HCT116 (cell line): ENCODE data around the gene ZNF683. TPM values are rescaled to one million over a fixed set of nuclear protein-coding genes. Genes with fewer than 3 reads are reported as not detected.

Experiments
- ATAC-seq: fragments of 200-7000 bp; cut with Tn5 transposase; 2 replicates; pipeline ENCODE4 v1.9.1; 2020; ENCODE audit warnings: mild to moderate bottlenecking, moderate library complexity
- BruUV-seq: library from RNA; stranded (reverse); fragments of 400-500 nt; replicated peaks from 2 replicates; lab custom pipeline; 2021; lab: Mats Ljungman, UMichigan
- CTCF ChIA-PET: fragments of 300-600 bp; sonication (Branson Sonifier 250); formaldehyde crosslinking; loops from one replicate; lab custom pipeline; 2021; ENCODE audit warnings: antibody characterized with exemption; lab: Charles Lee
- POLR2A ChIA-PET: fragments of 300-600, 350-600 bp; sonication (Branson Sonifier 250); formaldehyde crosslinking; loops from one replicate; lab custom pipeline; 2021; ENCODE audit warnings: antibody characterized with exemption; lab: Charles Lee
- RAD21 ChIA-PET, 2 experiments: fragments of 300-600 bp; sonication (Branson Sonifier 250); formaldehyde crosslinking; loops; one replicate each; lab custom pipeline; 2023; ENCODE audit warnings: low total read pairs in 2 of 2; ENCODE audit not compliant: uncharacterized antibody in 2 of 2, unreplicated experiment in 2 of 2, low non-redundant PET in 1 of 2; lab: Charles Lee
- DNase-seq: peaks from one replicate; pipeline ENCODE4 v3.0.0-alpha.2; 2010; ENCODE audit warnings: low read depth, low spot score
- H2AFZ ChIP-seq: fragments of 200-600 bp; shearing (Covaris generic), sonication (generic); 2 replicates; pipeline ENCODE4 v1.6.1; 2017; ENCODE audit warnings: low read depth, mixed run types, mixed read lengths, antibody characterized with exemption, low read length; ENCODE audit not compliant: poor library complexity, severe bottlenecking
- H3K27ac ChIP-seq: 2 replicates; pipeline ENCODE4 v1.5.1; 2012; ENCODE audit warnings: low read depth, low read length
- H3K27me3 ChIP-seq: fragments of 200-600 bp; sonication (generic); 2 replicates; pipeline ENCODE4 v1.6.1; 2016; ENCODE audit warnings: mixed run types, low read length, mixed read lengths; ENCODE audit not compliant: insufficient read depth
- H3K36me3 ChIP-seq, 2 experiments: fragments of 200-500 bp in 1 of 2; fragments of 200-600 bp in 1 of 2; sonication (Bioruptor generic) in 1 of 2; sonication (generic) in 1 of 2; 2 replicates each; pipeline versions ENCODE4 v1.5.1 to v1.6.1; 2014 to 2016; ENCODE audit warnings: low read length in 2 of 2, inconsistent platforms in 1 of 2, mixed read lengths in 1 of 2, mixed run types in 1 of 2; ENCODE audit not compliant: insufficient read depth in 2 of 2, control insufficient read depth in 1 of 2
- H3K4me1 ChIP-seq, 2 experiments: fragments of 200-600 bp in 1 of 2; sonication (generic) in 1 of 2; 2 replicates each; pipeline versions ENCODE4 v1.5.1 to v1.6.1; 2012 to 2017; ENCODE audit warnings: low read length in 2 of 2, inconsistent platforms in 1 of 2, mild to moderate bottlenecking in 1 of 2, mixed read lengths in 1 of 2, mixed run types in 1 of 2, moderate library complexity in 1 of 2; ENCODE audit not compliant: insufficient read depth in 2 of 2, control insufficient read depth in 1 of 2
- H3K4me2 ChIP-seq: fragments of 200-600 bp; sonication (generic); 2 replicates; pipeline ENCODE4 v1.6.1; 2017; ENCODE audit warnings: mixed run types, low read length, mixed read lengths
- H3K4me3 ChIP-seq, 2 experiments: fragments of 200-600 bp in 1 of 2; sonication (generic) in 1 of 2; replicated peaks in 1 of 2; 2 replicates each; pipeline ENCODE4 v1.5.1; 2011 to 2016; ENCODE audit warnings: low read length in 2 of 2, control low read depth in 1 of 2, low read depth in 1 of 2, mild to moderate bottlenecking in 1 of 2, mixed read lengths in 1 of 2, mixed run types in 1 of 2
- H3K79me2 ChIP-seq: fragments of 200-600 bp; sonication (generic); 2 replicates; pipeline ENCODE4 v1.6.1; 2017; ENCODE audit warnings: mild to moderate bottlenecking, mixed run types, low read length, moderate library complexity, mixed read lengths; ENCODE audit not compliant: insufficient read depth
- H3K9ac ChIP-seq: fragments of 200-600 bp; sonication (generic); 2 replicates; pipeline ENCODE4 v1.6.1; 2016; ENCODE audit warnings: low read length, mixed read lengths
- H3K9me2 ChIP-seq: fragments of 200-600 bp; sonication (generic), shearing (Covaris generic); 2 replicates; pipeline ENCODE4 v1.6.1; 2017; ENCODE audit warnings: mixed run types, mild to moderate bottlenecking, moderate library complexity; ENCODE audit not compliant: insufficient read depth
- H3K9me3 ChIP-seq, 2 experiments: fragments of 200-500 bp in 1 of 2; fragments of 200-600 bp in 1 of 2; sonication (Bioruptor generic) in 1 of 2; sonication (generic) in 1 of 2; 2 replicates each; pipeline ENCODE4 v1.6.1; 2014 to 2017; ENCODE audit warnings: low read length in 2 of 2, mixed read lengths in 2 of 2, inconsistent platforms in 1 of 2, low read depth in 1 of 2, mild to moderate bottlenecking in 1 of 2, mixed run types in 1 of 2, moderate library complexity in 1 of 2; ENCODE audit not compliant: control insufficient read depth in 1 of 2, insufficient read depth in 1 of 2
- H4K20me1 ChIP-seq: fragments of 200-600 bp; sonication (generic), shearing (Covaris generic); 2 replicates; pipeline ENCODE4 v1.6.1; 2017; ENCODE audit warnings: mixed run types, mild to moderate bottlenecking, moderate library complexity; ENCODE audit not compliant: insufficient read depth
- EZH2phosphoT487 ChIP-seq: fragments of 200-600 bp; IDR thresholded peaks from 2 replicates; pipeline ENCODE4 v1.6.1; 2018; ENCODE audit warnings: antibody characterized with exemption, borderline replicate concordance
- FOSL1 ChIP-seq: IDR thresholded peaks from 2 replicates; pipeline ENCODE4 v1.6.1; 2012; ENCODE audit warnings: low read depth
- POLR2AphosphoS5 ChIP-seq: IDR thresholded peaks from 2 replicates; pipeline ENCODE4 v1.6.1; 2011; ENCODE audit warnings: mild to moderate bottlenecking, low read depth, low read length, moderate library complexity
- YY1 ChIP-seq: IDR thresholded peaks from 2 replicates; pipeline ENCODE4 v1.6.1; 2011; ENCODE audit warnings: low read length, low read depth, moderate library complexity, mild to moderate bottlenecking; ENCODE audit not compliant: insufficient replicate concordance; ENCODE audit errors: extremely low read depth
- intact Hi-C: fragments of 100-400 bp; cut with micrococcal nuclease; formaldehyde crosslinking; loops from 2 replicates; pipeline ENCODE4 v1.10.0; 2022
- total RNA-seq: library from RNA; stranded (reverse); gene quantifications from one replicate; pipeline ENCODE4 v1.2.1, GENCODE V29; 2021; ENCODE audit not compliant: unreplicated experiment

ZNF683 gene
- total RNA-seq, 1 experiment from 2014 or later = not detected

- Histone ChIP-seq H4K20me1 (no peaks in the 10 kb centered on the region), H3K4me1 (peaks cover 72 to 94% of the 10 kb centered on the region in 2 experiments), H3K27ac (peak within 1 kb of the TSS; percentile 27; the same call in 1 of the 2 replicates), H3K4me3 (peak within 1 kb of the TSS; percentile 34 to 51), H3K9me3 (no peaks in the 10 kb centered on the region), H3K36me3 (no peaks in the 10 kb centered on the region), H3K27me3 (no peaks in the 10 kb centered on the region), H3K4me2 (peak within 1 kb of the TSS; percentile 80), H3K9ac (peak within 1 kb of the TSS; percentile 49), H2AFZ (no peak within 1 kb of the TSS), H3K79me2 (no peaks in the 10 kb centered on the region), H3K9me2 (no peaks in the 10 kb centered on the region)
- ChIA-PET CTCF (interaction anchor here (1.4 kb wide), 1 partner anchor 10 kb away, joined by 8 read pairs; no protein-coding TSS in a partner anchor), RAD21 (no interaction called here), POLR2A (interaction anchor here (1.2 to 1.5 kb wide), 2 partner anchors 10 to 24 kb away, joined by 3 to 5 read pairs; no protein-coding TSS in a partner anchor)
- DNase-seq = peak; percentile 57
- no TSS peak for BruUV-seq
- intact Hi-C loops = no loop called here
- ATAC-seq = peak; percentile 83
- TF ChIP-seq POLR2AphosphoS5 (peak; percentile 49; the same call in 1 of the 2 replicates), FOSL1 (no peak), YY1 (peak; percentile 55)
Observed at GRCh38 chr1:26353976-26354820, 18.4 kb downstream of the ZNF683 start, which contains the start of gene CRYBG2. Gene CRYBG2, minus strand, starts transcription at chr1:26354130. Its CDS starts 7,473 bp downstream, at chr1:26346657.

DNA sequence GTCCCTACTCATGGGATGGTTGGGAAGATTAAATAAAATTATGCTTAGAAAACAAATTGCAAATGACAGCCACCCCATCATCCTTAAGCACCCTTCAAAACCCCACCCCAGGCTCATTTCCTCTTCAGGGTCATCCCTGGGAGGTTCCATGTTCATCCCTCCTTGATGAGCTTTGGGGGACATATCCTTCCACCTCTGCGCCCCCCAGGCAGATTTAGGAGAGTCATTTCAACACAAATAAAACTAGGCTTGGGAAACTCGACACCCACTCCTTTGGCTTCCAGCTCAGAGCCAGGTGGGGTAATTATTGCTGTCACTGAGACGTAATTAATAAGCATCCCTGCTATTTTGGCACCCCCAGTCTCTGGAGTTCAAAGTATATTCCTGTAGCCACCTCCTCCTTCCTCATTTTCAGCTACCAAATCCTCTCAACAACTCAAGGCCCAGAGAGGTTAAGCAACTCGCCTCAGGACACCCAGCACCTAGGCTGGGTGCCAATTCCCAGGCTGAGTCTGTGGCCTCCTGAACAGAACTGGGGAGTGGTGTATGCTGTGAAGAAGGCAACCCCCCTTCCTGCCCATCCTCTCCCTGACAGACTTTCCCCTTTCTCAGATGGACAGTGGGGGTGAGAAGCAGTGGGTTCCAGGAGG is 19.2 kb downstream of the ZNF683 start:
- Histone ChIP-seq H4K20me1 (no peaks in the 10 kb centered on the region), H3K27me3 (no peaks in the 10 kb centered on the region), H3K79me2 (no peaks in the 10 kb centered on the region), H2AFZ (no peak overlapping the region), H3K27ac (peak overlapping the region; percentile 27; the same call in 1 of the 2 replicates), H3K4me2 (peak overlapping the region; percentile 80), H3K9me2 (no peaks in the 10 kb centered on the region), H3K36me3 (no peaks in the 10 kb centered on the region), H3K9ac (peak overlapping the region; percentile 40), H3K4me1 (peaks cover 66 to 88% of the 10 kb centered on the region in 2 experiments), H3K4me3 (peak overlapping the region; percentile 34 to 51), H3K9me3 (no peaks in the 10 kb centered on the region)
- TF ChIP-seq EZH2phosphoT487 = no peak
- intact Hi-C loops = no loop called here
- ChIA-PET CTCF (interaction anchor here (1.4 kb wide), 1 partner anchor 11 kb away, joined by 8 read pairs; no protein-coding TSS in a partner anchor), RAD21 (no interaction called here), POLR2A (interaction anchor here (1.2 to 1.5 kb wide), 2 partner anchors 11 to 25 kb away, joined by 3 to 5 read pairs; no protein-coding TSS in a partner anchor)
- DNase-seq (no peak), ATAC-seq (0 out of 2 replicates have a peak, but pooled peaks have one; percentile 0)
- no TSS peak for BruUV-seq
